Mucosa of rectum (tissue), 2 donors: ENCODE data around the gene POLR2F.

Experiments used
- H3K27ac ChIP-seq, 2 donors: one replicate each; pipeline ENCODE4 v1.7.0; 2013; ENCODE audit warnings: inconsistent platforms in 2 of 2, low read depth in 2 of 2, low read length in 2 of 2
- H3K27me3 ChIP-seq, 2 donors: one replicate each; pipeline ENCODE4 v1.7.0; 2013; ENCODE audit warnings: low read length in 2 of 2; ENCODE audit not compliant: control insufficient read depth in 2 of 2, insufficient read depth in 2 of 2
- H3K36me3 ChIP-seq, 2 donors: one replicate each; pipeline ENCODE4 v1.7.0; 2013; ENCODE audit warnings: low read length in 2 of 2; ENCODE audit not compliant: control insufficient read depth in 2 of 2, insufficient read depth in 2 of 2
- H3K4me1 ChIP-seq, 2 donors: one replicate each; pipeline ENCODE4 v1.7.0; 2013; ENCODE audit warnings: low read length in 2 of 2, mild to moderate bottlenecking in 1 of 2; ENCODE audit not compliant: control insufficient read depth in 2 of 2, insufficient read depth in 2 of 2
- H3K4me3 ChIP-seq, 2 donors: one replicate each; pipeline ENCODE4 v1.7.0; 2013; ENCODE audit warnings: low read length in 2 of 2
- H3K9ac ChIP-seq, 2 donors: one replicate each; pipeline ENCODE4 v1.7.0; 2013; ENCODE audit warnings: low read length in 2 of 2, low read depth in 1 of 2, mild to moderate bottlenecking in 1 of 2
- H3K9me3 ChIP-seq, 2 donors: one replicate each; pipeline ENCODE4 v1.7.0; 2013; ENCODE audit warnings: low read length in 2 of 2; ENCODE audit not compliant: control insufficient read depth in 2 of 2
- donor health status: healthy.
- donor health status: Normal muscosa, but diverticular disease.

POLR2F gene

DNA sequence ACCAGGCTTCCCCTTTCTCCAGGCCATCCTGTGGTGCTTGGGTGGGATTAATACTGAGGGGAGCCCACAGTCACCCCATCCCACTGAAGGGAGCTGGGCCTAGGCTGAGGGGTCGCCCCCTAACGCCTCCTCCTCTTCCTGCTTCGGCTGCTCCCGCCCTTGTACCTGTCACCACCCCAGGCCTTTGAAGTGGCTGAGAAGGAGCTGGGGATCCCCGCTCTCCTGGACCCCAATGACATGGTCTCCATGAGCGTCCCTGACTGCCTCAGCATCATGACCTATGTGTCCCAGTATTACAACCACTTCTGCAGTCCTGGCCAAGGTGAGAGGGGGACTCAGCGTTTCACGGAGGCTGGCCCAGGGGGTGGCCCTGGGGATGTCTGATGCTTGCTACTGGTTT, 41.3 kb upstream of the POLR2F start:
- peaks cover under 1 to 7% of the 10 kb centered on the region in 2 donors for H3K4me1 ChIP-seq
- peaks cover 11 to 18% of the 10 kb centered on the region in 2 donors for H3K36me3 ChIP-seq
- H3K9ac ChIP-seq: no peak overlapping the region
- H3K4me3 ChIP-seq: no peak overlapping the region
- H3K27me3 ChIP-seq: no peaks in the 10 kb centered on the region
- H3K27ac ChIP-seq: peak overlapping the region in 1 of 2 donors; percentile 43
- no peaks in the 10 kb centered on the region for H3K9me3 ChIP-seq

DNA sequence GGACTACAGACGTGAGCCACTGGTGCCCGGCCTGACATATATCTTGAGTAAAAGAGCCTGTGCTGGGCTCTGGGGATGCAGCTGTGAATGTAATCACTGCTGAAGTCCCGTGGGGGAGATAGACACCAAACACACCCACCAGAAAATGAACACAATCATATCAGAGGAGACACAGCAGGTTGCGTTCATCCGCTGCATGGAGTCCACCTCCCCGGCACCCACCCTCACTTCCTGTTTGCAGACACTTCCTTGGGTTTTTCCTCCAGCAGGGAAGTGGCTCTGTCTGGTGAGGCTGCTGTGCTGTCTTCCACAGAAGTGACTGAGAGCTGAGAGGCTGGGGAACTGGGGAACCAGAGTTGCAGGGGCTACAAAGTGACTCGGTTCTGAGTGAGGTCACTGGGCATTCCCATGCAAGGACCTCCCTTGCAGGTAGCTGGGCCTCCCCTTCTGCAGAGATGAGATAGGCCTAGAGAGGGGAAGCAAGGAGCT, 40.2 kb upstream of the POLR2F start:
- H3K4me3 ChIP-seq: no peak overlapping the region
- peaks cover 21 to 29% of the 10 kb centered on the region in 2 donors for H3K36me3 ChIP-seq
- H3K27ac ChIP-seq: no peak overlapping the region
- no peaks in the 10 kb centered on the region for H3K27me3 ChIP-seq
- H3K9me3 ChIP-seq: no peaks in the 10 kb centered on the region
- H3K4me1 ChIP-seq: no peaks in the 10 kb centered on the region
- H3K9ac ChIP-seq: no peak overlapping the region

DNA sequence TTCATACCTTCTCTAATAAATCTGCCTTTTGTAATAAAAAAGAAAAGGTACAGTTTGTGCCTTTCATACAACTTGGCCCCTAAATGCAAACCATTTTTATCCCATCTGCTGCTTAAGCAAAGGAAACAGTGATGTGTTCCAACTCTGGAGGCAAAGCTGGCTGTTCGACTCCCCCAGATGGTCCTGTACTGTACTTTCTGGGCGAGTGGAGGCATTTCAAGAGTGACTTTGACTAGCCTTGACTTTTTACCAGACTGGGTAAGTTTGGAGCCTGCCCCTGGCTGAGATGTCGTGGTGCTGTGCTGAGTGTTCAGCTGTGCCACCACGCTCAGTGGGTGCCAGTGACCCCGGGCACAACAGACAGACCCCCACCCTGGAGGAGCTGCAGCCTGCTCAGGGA, 37.2 kb upstream of the POLR2F start:
- Histone ChIP-seq H3K9me3 (no peaks in the 10 kb centered on the region), H3K9ac (no peak overlapping the region), H3K27me3 (no peaks in the 10 kb centered on the region), H3K27ac (no peak overlapping the region), H3K4me3 (no peak overlapping the region), H3K36me3 (peaks cover 30 to 31% of the 10 kb centered on the region in 2 donors), H3K4me1 (no peaks in the 10 kb centered on the region)

- no peaks in the 10 kb centered on the region for H3K9me3 ChIP-seq
- no peaks in the 10 kb centered on the region for H3K27me3 ChIP-seq
- H3K36me3 ChIP-seq: peaks cover 31 to 35% of the 10 kb centered on the region in 2 donors
- no peak overlapping the region for H3K27ac ChIP-seq
- no peaks in the 10 kb centered on the region for H3K4me1 ChIP-seq
- no peak overlapping the region for H3K4me3 ChIP-seq
- no peak overlapping the region for H3K9ac ChIP-seq
These were observed 35.5 kb upstream of the POLR2F start for GRCh38 chr22:37917874-37918548.

DNA sequence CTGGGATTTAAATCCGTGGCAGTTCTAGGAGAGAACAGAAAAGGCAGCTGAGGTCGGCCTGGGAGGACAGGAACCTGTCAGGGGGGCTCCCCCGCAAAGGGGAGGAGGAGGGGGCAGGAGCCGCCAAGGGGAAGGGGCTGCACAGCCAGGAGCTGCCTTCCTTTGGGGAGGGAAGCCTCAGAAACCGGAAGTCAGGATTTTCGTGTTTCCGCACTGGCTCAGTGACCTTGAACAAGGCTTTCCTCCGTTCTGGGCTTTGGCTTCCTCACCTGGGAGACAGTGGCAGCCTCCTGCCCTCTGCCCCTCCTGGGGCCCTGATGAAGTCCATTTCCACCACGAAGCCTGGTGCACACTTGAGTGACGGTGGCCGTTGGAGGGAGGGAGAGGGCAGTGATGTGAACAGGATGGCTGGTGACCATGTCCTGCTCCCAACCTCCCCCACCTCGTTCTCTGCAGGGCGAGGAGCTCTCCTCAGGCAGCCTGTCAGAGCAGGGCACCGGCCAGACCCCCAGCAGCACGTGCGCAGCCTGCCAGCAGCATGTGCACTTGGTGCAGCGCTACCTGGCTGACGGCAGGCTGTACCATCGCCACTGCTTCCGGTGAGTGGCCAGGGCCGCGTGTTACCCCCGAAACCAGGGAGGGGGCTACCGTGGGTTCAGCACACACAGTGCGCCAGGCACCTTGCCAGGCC, 34.8 kb upstream of the POLR2F start:
- Histone ChIP-seq H3K27me3 (no peaks in the 10 kb centered on the region), H3K27ac (no peak overlapping the region), H3K9ac (no peak overlapping the region), H3K36me3 (peaks cover 28 to 31% of the 10 kb centered on the region in 2 donors), H3K9me3 (no peaks in the 10 kb centered on the region), H3K4me3 (no peak overlapping the region), H3K4me1 (no peaks in the 10 kb centered on the region)

- Histone ChIP-seq H3K9ac (no peak overlapping the region), H3K27ac (no peak overlapping the region), H3K27me3 (no peaks in the 10 kb centered on the region), H3K36me3 (peaks cover 29% of the 10 kb centered on the region in 2 donors), H3K9me3 (no peaks in the 10 kb centered on the region), H3K4me3 (no peak overlapping the region), H3K4me1 (no peaks in the 10 kb centered on the region)
These were observed 33.4 kb upstream of the POLR2F start for GRCh38 chr22:37920126-37920525.

GRCh38 chr22:37922191-37922590, 31.3 kb upstream of the POLR2F start:
- Histone ChIP-seq H3K4me3 (no peak overlapping the region), H3K4me1 (no peaks in the 10 kb centered on the region), H3K27ac (no peak overlapping the region), H3K9ac (no peak overlapping the region), H3K36me3 (peaks cover 29 to 39% of the 10 kb centered on the region in 2 donors), H3K27me3 (no peaks in the 10 kb centered on the region), H3K9me3 (no peaks in the 10 kb centered on the region)

DNA sequence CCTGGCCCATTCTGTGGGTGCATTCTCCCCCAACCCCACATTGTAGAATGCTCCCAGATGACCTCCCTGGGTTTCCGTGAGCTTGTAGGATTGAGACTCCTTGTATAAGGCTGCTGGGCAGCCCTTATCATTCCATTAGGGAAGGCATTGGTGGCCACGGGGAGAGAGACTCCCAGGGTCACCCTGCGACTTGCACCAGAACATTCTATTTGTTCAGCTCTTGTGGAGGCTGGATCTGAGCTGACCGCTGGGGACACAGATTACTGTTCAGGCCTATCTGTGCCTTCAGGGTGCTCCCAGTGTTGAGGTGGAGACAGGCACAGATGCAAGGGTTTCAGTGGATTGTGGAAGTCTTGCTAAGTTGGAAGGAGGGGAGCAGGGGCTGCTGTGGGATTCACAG, 29.6 kb upstream of the POLR2F start:
- H3K27ac ChIP-seq: no peak overlapping the region
- no peak overlapping the region for H3K4me3 ChIP-seq
- no peaks in the 10 kb centered on the region for H3K4me1 ChIP-seq
- no peak overlapping the region for H3K9ac ChIP-seq
- H3K9me3 ChIP-seq: no peaks in the 10 kb centered on the region
- peaks cover 22 to 28% of the 10 kb centered on the region in 2 donors for H3K36me3 ChIP-seq
- no peaks in the 10 kb centered on the region for H3K27me3 ChIP-seq

- no peaks in the 10 kb centered on the region for H3K4me1 ChIP-seq
- no peak overlapping the region for H3K4me3 ChIP-seq
- no peaks in the 10 kb centered on the region for H3K27me3 ChIP-seq
- no peaks in the 10 kb centered on the region for H3K9me3 ChIP-seq
- H3K36me3 ChIP-seq: peaks cover 25 to 31% of the 10 kb centered on the region in 2 donors
- no peak overlapping the region for H3K27ac ChIP-seq
- H3K9ac ChIP-seq: no peak overlapping the region
These were observed 29.0 kb upstream of the POLR2F start for GRCh38 chr22:37924386-37925065.

- peaks cover 26 to 31% of the 10 kb centered on the region in 2 donors for H3K36me3 ChIP-seq
- H3K9ac ChIP-seq: no peak overlapping the region
- H3K4me3 ChIP-seq: no peak overlapping the region
- no peaks in the 10 kb centered on the region for H3K9me3 ChIP-seq
- H3K4me1 ChIP-seq: no peaks in the 10 kb centered on the region
- no peaks in the 10 kb centered on the region for H3K27me3 ChIP-seq
- H3K27ac ChIP-seq: no peak overlapping the region
These were observed 28.2 kb upstream of the POLR2F start for GRCh38 chr22:37925330-37925729.
